ENCODE measurements around the gene FAM53B. TPM values are rescaled to one million over a fixed set of nuclear protein-coding genes. Genes with fewer than 3 reads are reported as not detected.
A peak's percentile ranks its signal among the peaks of the same experiment; 100 is the strongest.
"Not testable (repeated sequence)": the region's sequence is repeated elsewhere in the genome, so short reads cannot be mapped to it uniquely, and the experiment has no call there.

Gene FAM53B
- 10 to 100 TPM in 1 of 6 experiments, 1 to 10 TPM in 5; 4.4 to 10.8 (median 4.8) TPM for total RNA-seq
- long read RNA-seq: 0 reads

- peak; percentile 60 to 86 (median 80) for ATAC-seq
- under 1% methylated on average over 21 of the region's 100 CpGs for WGBS (ENCODE audit: insufficient coverage, low coverage, low lambda C conversion rate, missing lambda C conversion rate)
- Histone ChIP-seq H3K9me3 (no peaks in the 10 kb centered on the region), H3K27me3 (no peaks in the 10 kb centered on the region), H3K4me1 (peaks cover 0 to 35% (median 19%) of the 10 kb centered on the region in 4 donors), H3K4me3 (peak within 1 kb of the TSS; percentile 54 to 64 (median 56)), H3K27ac (peak within 1 kb of the TSS; percentile 45 to 75 (median 60)), H3K36me3 (no peaks in the 10 kb centered on the region)
- DNase-seq: peak; percentile 90 to 92 (median 91)
- intact Hi-C loops (cut with DNase I): loop anchor here (5.0 to 10.0 kb wide), 2 partner anchors 200 to 212 kb away; no protein-coding TSS in a partner anchor
- TF ChIP-seq POLR2A (IDR thresholded peaks at IDR 0.05): peak; percentile 71
- TF ChIP-seq CTCF (IDR thresholded peaks at IDR 0.05): peak in 2 of 4 donors; percentile 38 to 63
Measured at GRCh38 chr10:124744102-124745050, at the start of gene FAM53B. TSS of gene FAM53B (minus strand) at chr10:124744378. CDS start at chr10:124706713, 37,665 bp downstream.

DNA sequence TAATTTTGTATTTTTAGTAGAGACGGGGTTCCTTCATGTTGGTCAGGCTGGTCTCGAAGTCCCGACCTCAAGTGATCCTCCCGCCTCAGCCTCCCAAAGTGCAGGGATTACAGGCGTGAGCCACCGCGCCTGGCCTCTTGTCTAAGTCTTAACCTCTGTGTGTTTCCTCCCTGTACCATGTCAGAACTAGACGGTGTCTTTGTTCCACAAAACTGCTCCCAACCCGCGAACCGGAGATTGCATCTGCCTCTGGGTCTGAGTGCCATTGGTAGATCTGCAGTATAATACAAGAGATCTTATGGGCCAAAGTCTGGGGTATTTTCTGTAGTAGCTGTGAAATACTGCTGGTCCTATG lies 48.8 kb upstream of the FAM53B start:
- intact Hi-C loops (cut with DNase I): no loop called here
- no peak for TF ChIP-seq POLR2A (IDR thresholded peaks at IDR 0.05)
- TF ChIP-seq CTCF (IDR thresholded peaks at IDR 0.05): no peak
- Histone ChIP-seq H3K27me3 (no peaks in the 10 kb centered on the region), H3K4me1 (peaks cover 0 to 7% (median 3%) of the 10 kb centered on the region in 4 donors), H3K36me3 (peaks cover 0 to 4% (median 0%) of the 10 kb centered on the region in 4 donors), H3K27ac (no peak overlapping the region), H3K9me3 (no peaks in the 10 kb centered on the region), H3K4me3 (peak overlapping the region; percentile 70 to 92 (median 77))
- no peak for DNase-seq
- no CpG with 5 or more reads among the region's 11 CpGs for WGBS (ENCODE audit: insufficient coverage, low coverage, low lambda C conversion rate, missing lambda C conversion rate)
- ATAC-seq: no peak

GRCh38 chr10:124791547-124792348 lies 47.6 kb upstream of the FAM53B start, which contains the start of gene EEF1AKMT2:
TSS of gene EEF1AKMT2 (minus strand) at chr10:124791887. CDS start at chr10:124791833, 54 bp downstream.
- TF ChIP-seq POLR2A (IDR thresholded peaks at IDR 0.05) (peak; percentile 88), CTCF (IDR thresholded peaks at IDR 0.05) (peak; percentile 26 to 62 (median 34))
- WGBS (ENCODE audit: insufficient coverage, low coverage, low lambda C conversion rate, missing lambda C conversion rate): 1% methylated on average over 14 of the region's 79 CpGs
- H3K9me3 ChIP-seq: no peaks in the 10 kb centered on the region
- intact Hi-C loops (cut with DNase I): no loop called here
- peak within 1 kb of the TSS; percentile 70 to 92 (median 77) for H3K4me3 ChIP-seq
- no peaks in the 10 kb centered on the region for H3K27me3 ChIP-seq
- peak; percentile 98 to 99 (median 99) for ATAC-seq
- DNase-seq: peak; percentile 88 to 93 (median 88)
- peak within 1 kb of the TSS; percentile 80 to 86 (median 81) for H3K27ac ChIP-seq
- peaks cover 0 to 7% (median 0%) of the 10 kb centered on the region in 4 donors for H3K36me3 ChIP-seq
- peaks cover 0 to 7% (median 3%) of the 10 kb centered on the region in 4 donors for H3K4me1 ChIP-seq

GRCh38 chr10:124782900-124783299 lies 38.7 kb upstream of the FAM53B start:
- H3K27ac ChIP-seq; ATAC-seq; H3K4me3 ChIP-seq; H3K4me1 ChIP-seq; DNase-seq; H3K27me3 ChIP-seq; H3K36me3 ChIP-seq; intact Hi-C loops (cut with DNase I); H3K9me3 ChIP-seq: not testable (repeated sequence)
- 100% methylated on average over 1 of the region's 1 CpG for WGBS (ENCODE audit: insufficient coverage, low coverage, low lambda C conversion rate, missing lambda C conversion rate)
